SK-N-SH (cell line): ENCODE results near the gene WASF2.
A peak's percentile ranks its signal among the peaks of the same experiment; 100 is the strongest.

Experiments used
- EZH2phosphoT487 ChIP-seq: fragments of 200-600 bp; sonication (generic); IDR thresholded peaks from 2 replicates; pipeline ENCODE4 v1.6.1; 2017; ENCODE audit warnings: low read depth, mixed run types, mild to moderate bottlenecking, antibody characterized with exemption, moderate library complexity, borderline replicate concordance
- FOXM1 ChIP-seq: IDR thresholded peaks from 2 replicates; pipeline ENCODE4 v1.4.0; 2012; ENCODE audit warnings: low read depth, mild to moderate bottlenecking
- GABPA ChIP-seq: IDR thresholded peaks from 2 replicates; pipeline ENCODE4 v1.4.0; 2012; ENCODE audit warnings: low read depth, mild to moderate bottlenecking
- MEF2A ChIP-seq: IDR thresholded peaks from 2 replicates; pipeline ENCODE4 v1.4.0; 2012; ENCODE audit warnings: low read depth, borderline replicate concordance
- MXI1 ChIP-seq: IDR thresholded peaks from 2 replicates; pipeline ENCODE4 v1.6.1; 2012; ENCODE audit warnings: mild to moderate bottlenecking, low read depth, low read length, improper control_type of control experiment
- RXRA ChIP-seq: IDR thresholded peaks from 2 replicates; pipeline ENCODE4 v1.4.0; 2012; ENCODE audit warnings: low read depth, mild to moderate bottlenecking, borderline replicate concordance
- SIN3A ChIP-seq: IDR thresholded peaks from 2 replicates; pipeline ENCODE4 v1.6.1; 2012; ENCODE audit warnings: low read depth, mild to moderate bottlenecking, low read length, moderate library complexity, borderline replicate concordance
- TAF1 ChIP-seq: IDR thresholded peaks from 2 replicates; pipeline ENCODE4 v1.6.1; 2012; ENCODE audit warnings: low read depth, mild to moderate bottlenecking, low read length, moderate library complexity, borderline replicate concordance
- TF ChIP-seq, protein P1 (sequence below): fragments of 200-600 bp; sonication (generic); IDR thresholded peaks from 2 replicates; pipeline ENCODE4 v1.6.1; 2017; ENCODE audit warnings: antibody characterized with exemption, mild to moderate bottlenecking, moderate library complexity
- TF ChIP-seq, protein P2 (sequence below): IDR thresholded peaks from 2 replicates; pipeline ENCODE4 v1.4.0; 2012; ENCODE audit warnings: low read depth
- TF ChIP-seq, protein P3 (sequence below): IDR thresholded peaks from 2 replicates; pipeline ENCODE4 v1.4.0; 2012; ENCODE audit warnings: low read depth, borderline replicate concordance

- TF ChIP-seq, protein P1, sequence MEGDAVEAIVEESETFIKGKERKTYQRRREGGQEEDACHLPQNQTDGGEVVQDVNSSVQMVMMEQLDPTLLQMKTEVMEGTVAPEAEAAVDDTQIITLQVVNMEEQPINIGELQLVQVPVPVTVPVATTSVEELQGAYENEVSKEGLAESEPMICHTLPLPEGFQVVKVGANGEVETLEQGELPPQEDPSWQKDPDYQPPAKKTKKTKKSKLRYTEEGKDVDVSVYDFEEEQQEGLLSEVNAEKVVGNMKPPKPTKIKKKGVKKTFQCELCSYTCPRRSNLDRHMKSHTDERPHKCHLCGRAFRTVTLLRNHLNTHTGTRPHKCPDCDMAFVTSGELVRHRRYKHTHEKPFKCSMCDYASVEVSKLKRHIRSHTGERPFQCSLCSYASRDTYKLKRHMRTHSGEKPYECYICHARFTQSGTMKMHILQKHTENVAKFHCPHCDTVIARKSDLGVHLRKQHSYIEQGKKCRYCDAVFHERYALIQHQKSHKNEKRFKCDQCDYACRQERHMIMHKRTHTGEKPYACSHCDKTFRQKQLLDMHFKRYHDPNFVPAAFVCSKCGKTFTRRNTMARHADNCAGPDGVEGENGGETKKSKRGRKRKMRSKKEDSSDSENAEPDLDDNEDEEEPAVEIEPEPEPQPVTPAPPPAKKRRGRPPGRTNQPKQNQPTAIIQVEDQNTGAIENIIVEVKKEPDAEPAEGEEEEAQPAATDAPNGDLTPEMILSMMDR = peak; percentile 43
- TF ChIP-seq, protein P2, sequence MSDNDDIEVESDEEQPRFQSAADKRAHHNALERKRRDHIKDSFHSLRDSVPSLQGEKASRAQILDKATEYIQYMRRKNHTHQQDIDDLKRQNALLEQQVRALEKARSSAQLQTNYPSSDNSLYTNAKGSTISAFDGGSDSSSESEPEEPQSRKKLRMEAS = no peak
- TF ChIP-seq GABPA = no peak
- TF ChIP-seq TAF1 = no peak
- TF ChIP-seq FOXM1 = no peak
- no peak for TF ChIP-seq RXRA
- TF ChIP-seq, protein P3, sequence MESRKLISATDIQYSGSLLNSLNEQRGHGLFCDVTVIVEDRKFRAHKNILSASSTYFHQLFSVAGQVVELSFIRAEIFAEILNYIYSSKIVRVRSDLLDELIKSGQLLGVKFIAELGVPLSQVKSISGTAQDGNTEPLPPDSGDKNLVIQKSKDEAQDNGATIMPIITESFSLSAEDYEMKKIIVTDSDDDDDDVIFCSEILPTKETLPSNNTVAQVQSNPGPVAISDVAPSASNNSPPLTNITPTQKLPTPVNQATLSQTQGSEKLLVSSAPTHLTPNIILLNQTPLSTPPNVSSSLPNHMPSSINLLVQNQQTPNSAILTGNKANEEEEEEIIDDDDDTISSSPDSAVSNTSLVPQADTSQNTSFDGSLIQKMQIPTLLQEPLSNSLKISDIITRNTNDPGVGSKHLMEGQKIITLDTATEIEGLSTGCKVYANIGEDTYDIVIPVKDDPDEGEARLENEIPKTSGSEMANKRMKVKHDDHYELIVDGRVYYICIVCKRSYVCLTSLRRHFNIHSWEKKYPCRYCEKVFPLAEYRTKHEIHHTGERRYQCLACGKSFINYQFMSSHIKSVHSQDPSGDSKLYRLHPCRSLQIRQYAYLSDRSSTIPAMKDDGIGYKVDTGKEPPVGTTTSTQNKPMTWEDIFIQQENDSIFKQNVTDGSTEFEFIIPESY = no peak
- TF ChIP-seq SIN3A = no peak
- no peak for TF ChIP-seq EZH2phosphoT487
- TF ChIP-seq MXI1 = no peak
- TF ChIP-seq MEF2A = no peak
These were observed 97.0 kb downstream of the WASF2 start for GRCh38 chr1:27392778-27393635.
